Measurements from ENCODE around the gene CACNB4. TPM values are rescaled to one million over a fixed set of nuclear protein-coding genes. Genes with fewer than 3 reads are reported as not detected.

Gene CACNB4
- total and polyA plus RNA-seq, 10 of the 15 experiments (the other 5 are each of a cell fraction or from before 2014, with no cell fraction given): 2.0 to 21.6 (median 9.3) TPM

DNA sequence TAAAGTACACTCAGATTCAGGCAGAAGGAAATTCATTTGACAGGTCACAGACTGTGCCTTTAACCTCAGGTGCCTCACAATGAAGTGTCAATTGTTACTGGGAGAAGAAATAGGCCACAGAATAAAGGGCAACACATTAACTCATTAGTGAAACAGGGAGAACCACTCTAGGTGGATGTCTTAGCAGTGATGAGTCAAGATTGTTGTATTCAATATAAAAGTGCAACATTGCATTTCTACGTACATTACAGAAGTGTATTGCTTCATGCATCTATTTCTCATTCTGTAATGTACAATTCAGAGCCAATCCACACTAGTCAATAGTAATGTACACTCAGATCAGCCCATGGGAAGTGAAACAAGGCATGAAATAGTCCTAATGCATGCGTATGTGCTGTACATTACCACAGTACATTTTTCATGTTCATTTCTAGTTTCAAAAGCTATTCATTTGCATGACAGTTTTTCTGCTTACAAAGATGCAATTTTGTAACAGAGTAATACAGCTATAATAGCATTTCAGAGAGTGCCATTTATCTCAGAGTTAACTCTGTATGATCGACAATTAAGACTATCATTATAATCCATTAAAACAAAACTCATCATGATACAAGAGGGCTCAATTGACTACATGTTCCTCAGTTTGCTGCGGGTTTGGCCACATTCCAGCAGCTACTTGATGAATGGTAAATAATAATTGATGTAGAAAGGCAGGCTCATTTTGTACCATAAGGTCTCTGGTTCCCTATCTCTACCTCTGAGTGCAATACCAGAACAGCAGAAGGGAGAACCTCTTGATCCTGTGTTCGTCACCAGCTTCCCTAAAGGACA, 258.4 kb downstream of the CACNB4 start:
- Histone ChIP-seq H3K4me2 (ENCODE audit: control insufficient read depth, insufficient read depth) (peak overlapping the region; percentile 66), H3K79me2 (ENCODE audit: control insufficient read depth, insufficient read depth, low read length) (no peaks in the 10 kb centered on the region), H3K36me3 (ENCODE audit: control insufficient read depth in 2 of 2, insufficient read depth in 2 of 2, low read length in 1 of 2) (no peaks in the 10 kb centered on the region), H3K4me3 (no peak overlapping the region), H3K27ac (ENCODE audit: control insufficient read depth, insufficient read depth) (peak overlapping the region; percentile 72), H3K4me1 (ENCODE audit: control insufficient read depth, insufficient read depth, low read length) (peaks cover 40% of the 10 kb centered on the region), H2AFZ (ENCODE audit: control insufficient read depth, low read depth, low read length) (peak overlapping the region; percentile 33; the same call in 1 of the 2 replicates), H4K20me1 (ENCODE audit: control insufficient read depth, insufficient read depth) (no peaks in the 10 kb centered on the region), H3K27me3 (replicated peaks in 1 of 2; ENCODE audit: control insufficient read depth in 2 of 2, insufficient read depth in 2 of 2, low read length in 1 of 2) (no peaks in the 10 kb centered on the region), H3K9ac (ENCODE audit: control insufficient read depth, insufficient read depth, low read length) (peak overlapping the region; percentile 30), H3K9me3 (replicated peaks; ENCODE audit: control insufficient read depth, insufficient read depth, low read length) (no peaks in the 10 kb centered on the region)
- RAD21 ChIA-PET (ENCODE audit: unreplicated experiment): interaction anchor here (0.9 to 2.1 kb wide), 8 partner anchors 9 to 69 kb away, joined by 3 to 6 read pairs (median 4); no protein-coding TSS in a partner anchor
- SMC1A ChIA-PET (ENCODE audit: uncharacterized antibody, unreplicated experiment): interaction anchor here (0.6 to 1.8 kb wide), 12 partner anchors 9 to 543 kb away, joined by 3 to 9 read pairs (median 4); partner anchors contain the start of gene ARL5A
- intact Hi-C loops (cut with micrococcal nuclease; ENCODE audit: unreplicated experiment) (no loop called here), in situ Hi-C loops (cut with MboI) (loop anchor here (10.0 kb wide), 1 partner anchor 324 kb away; no protein-coding TSS in a partner anchor)
- ATAC-seq (peak; percentile 99), DNase-seq (ENCODE audit: low read depth, low spot score) (peak; percentile 82), FAIRE-seq (peak; percentile 98)
- CTCF ChIA-PET: interaction anchor here (1.2 to 1.5 kb wide), 4 partner anchors 9 to 295 kb away, joined by 3 to 7 read pairs (median 4); no protein-coding TSS in a partner anchor
- BruUV-seq (replicated peaks): no TSS peak
- POLR2A ChIA-PET: interaction anchor here (0.6 kb wide), 1 partner anchor 19 kb away, joined by 3 read pairs; no protein-coding TSS in a partner anchor
- 31% methylated on average over 5 of the region's 5 CpGs for WGBS (ENCODE audit: insufficient coverage, insufficient replicate concordance, low lambda C conversion rate, missing lambda C conversion rate)
- TF ChIP-seq, protein P1, sequence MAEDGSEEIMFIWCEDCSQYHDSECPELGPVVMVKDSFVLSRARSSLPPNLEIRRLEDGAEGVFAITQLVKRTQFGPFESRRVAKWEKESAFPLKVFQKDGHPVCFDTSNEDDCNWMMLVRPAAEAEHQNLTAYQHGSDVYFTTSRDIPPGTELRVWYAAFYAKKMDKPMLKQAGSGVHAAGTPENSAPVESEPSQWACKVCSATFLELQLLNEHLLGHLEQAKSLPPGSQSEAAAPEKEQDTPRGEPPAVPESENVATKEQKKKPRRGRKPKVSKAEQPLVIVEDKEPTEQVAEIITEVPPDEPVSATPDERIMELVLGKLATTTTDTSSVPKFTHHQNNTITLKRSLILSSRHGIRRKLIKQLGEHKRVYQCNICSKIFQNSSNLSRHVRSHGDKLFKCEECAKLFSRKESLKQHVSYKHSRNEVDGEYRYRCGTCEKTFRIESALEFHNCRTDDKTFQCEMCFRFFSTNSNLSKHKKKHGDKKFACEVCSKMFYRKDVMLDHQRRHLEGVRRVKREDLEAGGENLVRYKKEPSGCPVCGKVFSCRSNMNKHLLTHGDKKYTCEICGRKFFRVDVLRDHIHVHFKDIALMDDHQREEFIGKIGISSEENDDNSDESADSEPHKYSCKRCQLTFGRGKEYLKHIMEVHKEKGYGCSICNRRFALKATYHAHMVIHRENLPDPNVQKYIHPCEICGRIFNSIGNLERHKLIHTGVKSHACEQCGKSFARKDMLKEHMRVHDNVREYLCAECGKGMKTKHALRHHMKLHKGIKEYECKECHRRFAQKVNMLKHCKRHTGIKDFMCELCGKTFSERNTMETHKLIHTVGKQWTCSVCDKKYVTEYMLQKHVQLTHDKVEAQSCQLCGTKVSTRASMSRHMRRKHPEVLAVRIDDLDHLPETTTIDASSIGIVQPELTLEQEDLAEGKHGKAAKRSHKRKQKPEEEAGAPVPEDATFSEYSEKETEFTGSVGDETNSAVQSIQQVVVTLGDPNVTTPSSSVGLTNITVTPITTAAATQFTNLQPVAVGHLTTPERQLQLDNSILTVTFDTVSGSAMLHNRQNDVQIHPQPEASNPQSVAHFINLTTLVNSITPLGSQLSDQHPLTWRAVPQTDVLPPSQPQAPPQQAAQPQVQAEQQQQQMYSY (CRISPR knock-in tag; IDR thresholded peaks at IDR 0.05): no peak
- TF ChIP-seq FOS (IDR thresholded peaks at IDR 0.05; ENCODE audit: borderline replicate concordance, extremely low read depth, insufficient read length): no peak
- no peak for TF ChIP-seq POLR2AphosphoS2 (IDR thresholded peaks at IDR 0.05; ENCODE audit: low read depth, low read length)
- TF ChIP-seq TBL1XR1 (IDR thresholded peaks at IDR 0.05; ENCODE audit: low read depth, low read length): no peak
- TF ChIP-seq ZNF384 (IDR thresholded peaks at IDR 0.05; ENCODE audit: borderline replicate concordance, low read depth, low read length): no peak
- TF ChIP-seq MEF2B (IDR thresholded peaks at IDR 0.05; ENCODE audit: partially characterized antibody, poor library complexity, severe bottlenecking): peak; percentile 66
- TF ChIP-seq, protein P2, sequence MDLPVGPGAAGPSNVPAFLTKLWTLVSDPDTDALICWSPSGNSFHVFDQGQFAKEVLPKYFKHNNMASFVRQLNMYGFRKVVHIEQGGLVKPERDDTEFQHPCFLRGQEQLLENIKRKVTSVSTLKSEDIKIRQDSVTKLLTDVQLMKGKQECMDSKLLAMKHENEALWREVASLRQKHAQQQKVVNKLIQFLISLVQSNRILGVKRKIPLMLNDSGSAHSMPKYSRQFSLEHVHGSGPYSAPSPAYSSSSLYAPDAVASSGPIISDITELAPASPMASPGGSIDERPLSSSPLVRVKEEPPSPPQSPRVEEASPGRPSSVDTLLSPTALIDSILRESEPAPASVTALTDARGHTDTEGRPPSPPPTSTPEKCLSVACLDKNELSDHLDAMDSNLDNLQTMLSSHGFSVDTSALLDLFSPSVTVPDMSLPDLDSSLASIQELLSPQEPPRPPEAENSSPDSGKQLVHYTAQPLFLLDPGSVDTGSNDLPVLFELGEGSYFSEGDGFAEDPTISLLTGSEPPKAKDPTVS (IDR thresholded peaks at IDR 0.05; ENCODE audit: low read depth, low read length): no peak
- peak; percentile 34 for TF ChIP-seq SP1 (IDR thresholded peaks at IDR 0.05; ENCODE audit: low read depth, low read length)
- TF ChIP-seq CBX3 (IDR thresholded peaks at IDR 0.05; ENCODE audit: borderline replicate concordance, low read depth): no peak
- TF ChIP-seq STAT1 (conservative IDR thresholded peaks at IDR 0.05): no peak
- TF ChIP-seq HDGF (IDR thresholded peaks at IDR 0.05): no peak
- TF ChIP-seq NRF1 (conservative IDR thresholded peaks at IDR 0.05; ENCODE audit: low read depth, low read length): no peak
- no peak for TF ChIP-seq GATAD2B (conservative IDR thresholded peaks at IDR 0.05; ENCODE audit: low read depth)
- TF ChIP-seq NR2F1 (conservative IDR thresholded peaks at IDR 0.05): no peak
- peak; percentile 86 for TF ChIP-seq RUNX3 (IDR thresholded peaks at IDR 0.05; ENCODE audit: low read length)
- TF ChIP-seq SMAD5 (IDR thresholded peaks at IDR 0.05; ENCODE audit: low read depth): no peak
- TF ChIP-seq YY1 (IDR thresholded peaks at IDR 0.05; ENCODE audit: low read depth, low read length): no peak
- no peak for TF ChIP-seq SUPT20H (IDR thresholded peaks at IDR 0.05; ENCODE audit: borderline replicate concordance, control insufficient read depth, low read depth, low read length)
- peak; percentile 61 for TF ChIP-seq NBN (IDR thresholded peaks at IDR 0.05)
- no peak for TF ChIP-seq ASH2L (IDR thresholded peaks at IDR 0.05; ENCODE audit: borderline replicate concordance, low read depth)
